GM23248 (cell line): ENCODE data around the gene CATSPERD. TPM values are rescaled to one million over a fixed set of nuclear protein-coding genes. Genes with fewer than 3 reads are reported as not detected.

Experiments used
- DNase-seq: peaks from one replicate; pipeline ENCODE4 v3.0.0-alpha.2; 2015
- H2AFZ ChIP-seq: fragments of 200-600 bp; sonication (generic); 2 replicates; pipeline ENCODE4 v1.6.1; 2016; ENCODE audit warnings: antibody characterized with exemption
- H3F3A ChIP-seq: fragments of 200-600 bp; sonication (generic); 2 replicates; pipeline ENCODE4 v1.6.1; 2016; ENCODE audit warnings: mild to moderate bottlenecking, antibody characterized with exemption, mixed run types; ENCODE audit not compliant: insufficient read depth
- H3K27ac ChIP-seq: fragments of 200-600 bp; sonication (generic); 2 replicates; pipeline ENCODE4 v1.5.1; 2016; ENCODE audit warnings: mild to moderate bottlenecking
- H3K27me3 ChIP-seq: fragments of 200-600 bp; sonication (generic); replicated peaks from 2 replicates; pipeline ENCODE4 v1.6.1; 2016; ENCODE audit warnings: mild to moderate bottlenecking; ENCODE audit not compliant: insufficient read depth
- H3K36me3 ChIP-seq: fragments of 200-600 bp; sonication (generic); 2 replicates; pipeline ENCODE4 v1.6.1; 2016; ENCODE audit warnings: low read depth, mild to moderate bottlenecking
- H3K4me1 ChIP-seq: fragments of 200-600 bp; sonication (generic); 2 replicates; pipeline ENCODE4 v1.6.1; 2016; ENCODE audit warnings: mild to moderate bottlenecking; ENCODE audit not compliant: insufficient read depth
- H3K4me2 ChIP-seq: fragments of 200-600 bp; sonication (generic); one replicate; pipeline ENCODE4 v1.6.1; 2016; ENCODE audit warnings: mild to moderate bottlenecking; ENCODE audit not compliant: unreplicated experiment
- H3K4me3 ChIP-seq: fragments of 200-600 bp; sonication (generic); 2 replicates; pipeline ENCODE4 v1.5.1; 2016; ENCODE audit warnings: mild to moderate bottlenecking
- H3K79me2 ChIP-seq: fragments of 200-600 bp; sonication (generic); 2 replicates; pipeline ENCODE4 v1.6.1; 2016; ENCODE audit warnings: mild to moderate bottlenecking; ENCODE audit not compliant: insufficient read depth
- H3K9ac ChIP-seq: fragments of 200-600 bp; sonication (generic); 2 replicates; pipeline ENCODE4 v1.6.1; 2016; ENCODE audit warnings: mild to moderate bottlenecking
- H3K9me2 ChIP-seq: fragments of 200-600 bp; sonication (generic); 2 replicates; pipeline ENCODE4 v1.6.1; 2016; ENCODE audit warnings: mixed run types, mild to moderate bottlenecking, moderate library complexity; ENCODE audit not compliant: insufficient read depth
- H3K9me3 ChIP-seq: fragments of 200-600 bp; sonication (generic); one replicate; pipeline ENCODE4 v1.6.1; 2017; ENCODE audit warnings: low read depth
- H4K20me1 ChIP-seq: fragments of 200-600 bp; sonication (generic); 2 replicates; pipeline ENCODE4 v1.6.0; 2016; ENCODE audit not compliant: insufficient read depth
- EZH2 ChIP-seq: fragments of 200-600 bp; sonication (generic); IDR thresholded peaks from 2 replicates; pipeline ENCODE4 v1.6.1; 2018; ENCODE audit warnings: antibody characterized with exemption, mild to moderate bottlenecking; ENCODE audit not compliant: insufficient read depth, poor library complexity, severe bottlenecking
- EZH2phosphoT487 ChIP-seq: fragments of 200-600 bp; sonication (generic); IDR thresholded peaks from 2 replicates; pipeline ENCODE4 v1.6.1; 2018; ENCODE audit warnings: antibody characterized with exemption, moderate library complexity, mild to moderate bottlenecking, low read depth; ENCODE audit not compliant: insufficient read depth
- WGBS, 2 experiments: methylation state at CpG; one replicate each; pipeline ENCODE4 v1.1.6; 2015 to 2017; ENCODE audit warnings: low lambda C conversion rate in 2 of 2, low coverage in 1 of 2; ENCODE audit errors: missing lambda C conversion rate in 2 of 2; 5-methylcytosine and 5-hydroxymethylcytosine counted together
- in situ Hi-C: fragments of 300-500 bp; cut with MboI; formaldehyde crosslinking; loops from 2 replicates; pipeline ENCODE4 v1.15.0; 2020
- polyA plus RNA-seq: library from polyadenylated mRNA; unstranded; fragments of >200 nt; fragmentation: Nextera tagmentation; extraction: Ambion mirVana; gene quantifications from 2 replicates; pipeline ENCODE4 v1.2.1, GENCODE V29; 2016
- total RNA-seq: library from RNA; depleted of rRNA; stranded (reverse); fragments of >200 nt; shearing (Covaris generic); gene quantifications from 2 replicates; pipeline ENCODE4 v1.2.3, GENCODE V29; 2014; rRNA removed

CATSPERD gene
- total RNA-seq (0.22 TPM in 1 of 2 replicates, not detected in the other), polyA plus RNA-seq (not detected in 2 replicates)

- Histone ChIP-seq H4K20me1 (peaks cover 4% of the 10 kb centered on the region), H3K4me1 (peaks cover 17% of the 10 kb centered on the region), H3K9ac (peak within 1 kb of the TSS; percentile 100), H3K36me3 (peaks cover 6% of the 10 kb centered on the region; the same call in 1 of the 2 replicates), H3K4me2 (peak within 1 kb of the TSS; percentile 99), H2AFZ (peak within 1 kb of the TSS; percentile 91), H3K27ac (peak within 1 kb of the TSS; percentile 100), H3K79me2 (peaks cover 46% of the 10 kb centered on the region), H3F3A (peaks cover 24% of the 10 kb centered on the region), H3K9me3 (no peaks in the 10 kb centered on the region), H3K27me3 (no peaks in the 10 kb centered on the region), H3K4me3 (peak within 1 kb of the TSS; percentile 97), H3K9me2 (no peaks in the 10 kb centered on the region)
- TF ChIP-seq EZH2 (no peak), EZH2phosphoT487 (no peak)
- 1% methylated on average over 74 to 89 of the region's 90 CpGs for WGBS, 2 experiments
- peak; percentile 100 for DNase-seq
- in situ Hi-C loops = no loop called here
Measured at GRCh38 chr19:5719961-5720790, at the start of gene CATSPERD, which contains the start of gene LONP1. TSS of gene CATSPERD (plus strand) at chr19:5720637. CDS start at chr19:5720738, 101 bp downstream. TSS of gene LONP1 (minus strand) at chr19:5720146. CDS start at chr19:5720132, 14 bp downstream.

GRCh38 chr19:5671600-5671999, 48.8 kb upstream of the CATSPERD start:
- no peak overlapping the region for H3K27ac ChIP-seq
- no peak overlapping the region for H3K4me2 ChIP-seq
- H3K27me3 ChIP-seq = no peaks in the 10 kb centered on the region
- WGBS, 2 experiments = 73 to 79% methylated on average over 7 of the region's 7 CpGs
- TF ChIP-seq EZH2phosphoT487 = no peak
- no peak for TF ChIP-seq EZH2
- no peaks in the 10 kb centered on the region for H3K9me3 ChIP-seq
- no peaks in the 10 kb centered on the region for H4K20me1 ChIP-seq
- H2AFZ ChIP-seq = no peak overlapping the region
- H3K9ac ChIP-seq = no peak overlapping the region
- H3K4me3 ChIP-seq = no peak overlapping the region
- in situ Hi-C loops = no loop called here
- no peaks in the 10 kb centered on the region for H3K9me2 ChIP-seq
- H3K4me1 ChIP-seq = no peaks in the 10 kb centered on the region
- peaks cover 18% of the 10 kb centered on the region for H3K36me3 ChIP-seq
- peaks cover 7% of the 10 kb centered on the region; the same call in 1 of the 2 replicates for H3F3A ChIP-seq
- DNase-seq = no peak
- H3K79me2 ChIP-seq = 0 out of 2 replicates have a peak, but pooled peaks cover 1% of the 10 kb centered on the region

GRCh38 chr19:5672708-5673459, 47.6 kb upstream of the CATSPERD start:
- TF ChIP-seq EZH2 = no peak
- no peak for TF ChIP-seq EZH2phosphoT487
- in situ Hi-C loops = no loop called here
- Histone ChIP-seq H3K9me3 (no peaks in the 10 kb centered on the region), H3K27ac (no peak overlapping the region), H3K9ac (no peak overlapping the region), H3K9me2 (no peaks in the 10 kb centered on the region), H3K27me3 (no peaks in the 10 kb centered on the region), H3K36me3 (peaks cover 8% of the 10 kb centered on the region; the same call in 1 of the 2 replicates), H3K4me3 (no peak overlapping the region), H3K79me2 (no peaks in the 10 kb centered on the region), H3K4me1 (no peaks in the 10 kb centered on the region), H4K20me1 (no peaks in the 10 kb centered on the region), H3F3A (0 out of 2 replicates have a peak, but pooled peaks cover 7% of the 10 kb centered on the region), H2AFZ (no peak overlapping the region), H3K4me2 (no peak overlapping the region)
- WGBS, 2 experiments = 91 to 92% methylated on average over 12 to 13 of the region's 13 CpGs
- no peak for DNase-seq

GRCh38 chr19:5673752-5674151, 46.7 kb upstream of the CATSPERD start:
- Histone ChIP-seq H3K27me3 (no peaks in the 10 kb centered on the region), H2AFZ (no peak overlapping the region), H3K4me1 (no peaks in the 10 kb centered on the region), H4K20me1 (no peaks in the 10 kb centered on the region), H3K9me3 (no peaks in the 10 kb centered on the region), H3F3A (0 out of 2 replicates have a peak, but pooled peaks cover 7% of the 10 kb centered on the region), H3K4me2 (no peak overlapping the region), H3K27ac (no peak overlapping the region), H3K36me3 (peaks cover 4% of the 10 kb centered on the region; the same call in 1 of the 2 replicates), H3K79me2 (peaks cover under 1% of the 10 kb centered on the region), H3K9ac (no peak overlapping the region), H3K9me2 (no peaks in the 10 kb centered on the region), H3K4me3 (no peak overlapping the region)
- in situ Hi-C loops = no loop called here
- WGBS, 2 experiments = 100% methylated on average over 1 of the region's 1 CpG
- DNase-seq = no peak
- TF ChIP-seq EZH2phosphoT487 (no peak), EZH2 (no peak)
